LNCAP (cell line): Measurements from ENCODE around the gene TNNT1.

Source experiments
- TF ChIP-seq, protein P1 (sequence below): fragments of 450-650 bp; IDR thresholded peaks from 2 replicates; pipeline ENCODE4 v1.5.1; 2017; ENCODE audit warnings: mild to moderate bottlenecking

The TNNT1 gene

DNA sequence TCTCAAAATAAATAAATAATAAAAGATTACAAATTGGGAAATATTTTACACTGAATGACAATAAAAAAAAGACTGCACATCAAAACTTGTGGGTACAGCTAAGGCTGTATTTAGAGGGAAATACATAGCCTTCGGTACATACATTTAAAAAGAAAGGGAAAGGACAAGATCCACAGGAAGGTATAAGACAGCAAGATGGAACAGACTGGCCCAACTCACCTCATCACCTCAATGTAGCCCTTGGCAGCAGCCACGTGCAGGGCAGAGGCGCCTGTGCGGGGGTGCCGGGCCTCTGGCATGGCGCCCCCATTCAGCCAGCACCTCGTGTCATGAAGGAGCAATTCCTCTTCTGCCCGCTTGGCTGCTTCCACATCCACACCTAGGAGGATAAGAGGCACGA is 45.8 kb downstream of the TNNT1 start:
- TF ChIP-seq, protein P1, sequence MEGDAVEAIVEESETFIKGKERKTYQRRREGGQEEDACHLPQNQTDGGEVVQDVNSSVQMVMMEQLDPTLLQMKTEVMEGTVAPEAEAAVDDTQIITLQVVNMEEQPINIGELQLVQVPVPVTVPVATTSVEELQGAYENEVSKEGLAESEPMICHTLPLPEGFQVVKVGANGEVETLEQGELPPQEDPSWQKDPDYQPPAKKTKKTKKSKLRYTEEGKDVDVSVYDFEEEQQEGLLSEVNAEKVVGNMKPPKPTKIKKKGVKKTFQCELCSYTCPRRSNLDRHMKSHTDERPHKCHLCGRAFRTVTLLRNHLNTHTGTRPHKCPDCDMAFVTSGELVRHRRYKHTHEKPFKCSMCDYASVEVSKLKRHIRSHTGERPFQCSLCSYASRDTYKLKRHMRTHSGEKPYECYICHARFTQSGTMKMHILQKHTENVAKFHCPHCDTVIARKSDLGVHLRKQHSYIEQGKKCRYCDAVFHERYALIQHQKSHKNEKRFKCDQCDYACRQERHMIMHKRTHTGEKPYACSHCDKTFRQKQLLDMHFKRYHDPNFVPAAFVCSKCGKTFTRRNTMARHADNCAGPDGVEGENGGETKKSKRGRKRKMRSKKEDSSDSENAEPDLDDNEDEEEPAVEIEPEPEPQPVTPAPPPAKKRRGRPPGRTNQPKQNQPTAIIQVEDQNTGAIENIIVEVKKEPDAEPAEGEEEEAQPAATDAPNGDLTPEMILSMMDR = no peak

DNA sequence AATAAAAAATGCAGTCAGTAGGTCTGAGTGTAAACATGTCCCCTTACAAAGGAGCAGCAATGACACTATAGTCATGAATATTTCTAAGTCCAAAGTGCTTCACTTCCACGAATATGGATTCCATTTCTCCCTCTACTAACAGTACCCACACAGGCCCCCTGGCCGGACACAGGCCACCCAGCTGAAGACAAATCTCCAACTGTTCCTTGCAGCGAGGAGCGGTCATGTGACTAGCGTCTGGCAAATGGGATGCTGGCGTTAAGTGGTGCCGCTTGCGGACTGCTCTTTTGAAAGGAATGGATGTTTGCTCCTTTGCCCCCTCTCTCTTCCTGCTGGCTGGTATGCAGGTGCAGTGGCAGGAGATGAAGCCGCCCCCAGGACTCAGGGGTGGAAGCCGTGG is 47.7 kb downstream of the TNNT1 start:
- TF ChIP-seq, protein P1 = no peak

DNA sequence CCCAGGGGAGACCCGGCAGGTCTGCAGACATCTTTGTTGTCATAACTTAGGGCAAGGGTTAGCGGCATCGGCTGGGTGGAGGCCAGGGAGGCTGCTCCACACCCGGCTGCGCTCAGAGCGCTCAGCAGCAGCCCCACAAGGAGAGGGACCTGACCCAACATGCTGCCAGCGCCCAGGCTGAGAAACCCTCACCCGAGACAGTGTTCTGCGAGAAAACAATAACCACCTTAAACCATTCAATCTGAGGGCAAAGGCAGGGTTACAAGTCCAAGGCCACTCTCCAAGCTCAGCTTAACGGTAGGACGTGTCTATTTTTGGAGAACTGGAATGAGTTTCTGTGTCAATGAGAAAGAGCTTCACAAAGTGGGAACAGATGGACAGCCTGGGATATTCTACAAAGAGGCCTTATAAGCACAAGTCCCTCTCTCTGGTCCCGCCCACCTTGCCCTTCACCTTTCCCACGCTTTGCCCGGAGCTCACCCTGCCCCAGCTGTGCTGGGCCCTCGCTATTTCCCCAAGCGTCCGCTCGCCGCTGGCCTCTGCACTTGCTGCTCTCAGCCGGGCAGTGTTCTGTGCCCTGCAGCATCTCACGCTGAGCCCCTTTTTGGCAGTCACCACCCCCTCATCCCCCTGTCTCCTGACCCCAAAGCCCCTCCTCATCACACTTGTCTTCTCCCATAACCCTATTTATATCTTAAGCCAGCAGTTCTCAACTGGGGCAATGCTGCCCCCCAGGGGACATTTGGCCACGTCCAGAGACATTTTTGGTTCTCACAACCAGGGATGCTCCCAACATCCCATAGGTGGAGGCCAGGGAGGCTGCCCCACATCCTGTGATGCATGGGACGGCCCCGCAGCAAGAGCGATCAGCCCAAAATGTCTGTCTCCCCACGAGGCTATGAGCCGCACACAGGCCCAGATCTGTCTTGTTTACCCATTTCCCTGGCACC is 49.2 kb downstream of the TNNT1 start:
- TF ChIP-seq, protein P1 = no peak

DNA sequence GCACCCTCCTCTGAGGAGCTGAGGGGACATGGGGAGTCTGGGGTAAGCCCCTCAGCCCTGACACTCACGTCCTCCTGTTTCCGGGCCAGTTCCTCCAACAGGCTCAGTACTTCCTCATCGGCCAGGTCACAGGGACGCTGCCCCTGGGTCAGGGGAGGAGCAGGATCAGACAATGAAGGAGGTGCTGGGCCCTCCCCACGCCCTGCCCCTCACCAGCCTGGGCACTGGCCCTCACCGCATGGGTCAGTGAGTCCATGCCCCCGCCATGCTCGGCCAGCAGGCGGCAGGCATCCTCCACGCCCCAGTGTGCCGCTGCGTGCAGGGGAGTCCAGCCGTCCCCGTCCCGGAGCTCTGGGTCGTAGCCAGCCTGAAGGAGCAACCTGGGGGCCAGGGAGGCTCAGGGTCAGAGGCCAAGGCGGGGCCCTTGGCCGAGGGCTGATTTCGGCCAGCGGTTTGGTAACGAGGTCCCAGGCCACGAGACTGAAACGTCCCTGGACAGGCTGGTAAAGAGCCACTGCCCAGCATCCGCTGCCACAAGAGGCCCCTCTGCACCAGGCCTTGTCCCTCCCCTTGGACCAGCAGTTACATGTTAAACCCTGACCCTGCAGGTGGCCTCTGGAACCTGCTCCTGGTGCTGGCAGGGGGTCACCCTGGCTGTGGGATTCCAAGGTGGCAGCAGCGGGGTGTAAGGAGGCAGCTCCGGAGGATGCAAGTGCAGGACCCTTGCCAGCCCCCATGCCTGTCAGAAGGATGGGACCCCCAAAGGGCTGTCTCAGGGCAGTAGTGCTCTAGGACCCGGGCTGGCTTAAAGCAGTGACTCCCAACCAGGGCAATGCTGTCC is 50.1 kb downstream of the TNNT1 start:
- TF ChIP-seq, protein P1 = no peak

DNA sequence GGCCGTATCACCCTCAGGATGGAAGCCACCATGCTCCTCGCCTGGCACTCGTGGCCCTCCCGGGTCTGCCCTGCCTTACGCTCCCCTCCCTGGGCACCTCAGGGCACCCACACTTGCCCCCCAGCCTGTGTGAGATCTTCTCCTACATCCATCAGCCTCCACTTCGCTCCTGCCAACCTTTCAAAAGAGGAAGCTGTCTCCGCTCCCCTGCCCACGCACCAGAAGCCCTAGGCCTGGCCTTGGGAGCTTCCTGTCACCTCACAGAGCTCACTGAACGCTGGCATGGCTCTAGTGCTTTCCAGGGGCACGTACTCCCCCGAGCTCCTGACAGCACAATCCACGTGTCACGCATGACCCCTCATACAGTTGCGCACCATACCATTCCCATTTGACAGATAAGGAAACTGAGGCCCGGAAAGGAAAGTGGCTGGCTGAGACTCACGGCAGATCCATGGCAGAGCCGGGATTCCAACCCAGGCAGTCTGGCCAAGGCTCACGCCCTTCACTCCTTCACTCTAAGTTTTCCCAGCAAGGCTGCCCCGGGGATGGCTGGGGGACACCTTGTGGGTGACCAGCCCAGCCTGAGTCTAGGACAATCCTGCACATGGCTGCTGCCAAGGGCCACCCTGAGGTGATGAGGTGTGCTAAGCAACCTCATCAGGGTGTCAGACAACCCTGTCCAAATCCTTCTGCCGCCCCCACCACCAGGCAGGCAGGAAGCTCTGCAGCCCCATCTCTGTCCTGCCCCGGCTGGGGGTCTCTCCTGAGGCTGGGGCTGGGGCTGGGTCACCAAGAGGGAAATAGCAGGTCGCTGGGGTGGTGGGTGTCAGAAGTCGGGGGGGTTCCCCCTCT is 50.9 kb downstream of the TNNT1 start:
- TF ChIP-seq, protein P1 = no peak

DNA sequence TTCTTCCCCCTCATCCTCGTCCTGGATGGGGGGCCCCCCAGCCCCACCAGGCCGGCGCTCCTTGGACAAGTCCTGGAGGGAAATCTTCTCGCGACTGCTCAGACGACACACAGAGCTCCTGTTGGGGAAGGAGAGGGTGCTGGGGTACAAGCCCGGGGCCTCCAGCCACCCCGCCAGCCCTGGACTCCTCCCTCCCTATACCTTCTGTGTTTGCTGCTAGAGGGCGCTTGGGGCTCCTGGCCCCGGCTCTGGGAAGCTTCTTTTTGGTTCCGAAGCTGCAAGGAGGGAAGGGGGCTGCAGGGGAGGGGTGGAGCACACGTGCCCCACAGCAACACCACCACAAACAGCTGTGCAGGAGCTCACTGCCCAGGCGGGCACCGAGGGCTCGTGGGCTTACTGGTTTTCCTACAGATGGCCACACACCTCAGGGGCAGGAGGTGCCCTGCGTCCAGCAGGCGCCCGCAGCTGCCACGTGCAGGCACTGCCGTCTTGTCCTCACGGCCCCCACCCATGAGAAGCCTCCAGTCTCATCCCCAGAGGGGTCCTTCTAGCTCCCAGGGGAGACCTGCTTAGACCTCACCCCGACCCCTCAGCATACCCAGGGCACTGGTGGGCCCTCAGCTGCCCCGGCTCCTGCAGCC is 52.8 kb downstream of the TNNT1 start:
- TF ChIP-seq, protein P1 = no peak
